Measurements from ENCODE around the gene ZNF106. TPM values are rescaled to one million over a fixed set of nuclear protein-coding genes. Genes with fewer than 3 reads are reported as not detected.

The ZNF106 gene
- total RNA-seq, 1 experiment from 2014 or later, result 28.5 TPM

DNA sequence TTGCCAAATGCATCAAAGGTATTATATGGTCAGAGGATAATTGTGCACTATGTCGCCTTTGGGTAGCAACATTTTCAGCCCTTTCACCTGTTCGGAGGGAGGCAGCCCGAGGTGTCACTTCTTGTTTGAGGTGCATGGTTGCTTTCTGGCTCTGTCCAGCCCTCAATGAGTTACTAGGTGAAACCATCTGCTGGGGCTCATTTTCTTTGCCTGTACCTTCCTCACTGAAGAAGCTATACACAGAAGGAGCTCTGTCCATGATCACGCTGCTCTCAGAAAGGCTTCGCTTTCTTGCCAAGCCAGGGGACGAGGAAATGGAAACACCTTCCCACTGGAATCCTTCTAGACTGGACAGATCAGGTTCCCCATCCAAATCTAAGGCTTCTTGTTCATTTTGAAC is 42.7 kb downstream of the ZNF106 start:
- no peaks in the 10 kb centered on the region for H3K4me1 ChIP-seq (ENCODE audit: control insufficient read depth in 1 of 2, insufficient read depth in 2 of 2, low read length in 2 of 2)
- ChIA-PET POLR2A (no interaction called here), CTCF (no interaction called here), RAD21 (ENCODE audit: low non-redundant PET in 1 of 2, low total read pairs in 2 of 2, uncharacterized antibody in 2 of 2, unreplicated experiment in 2 of 2) (no interaction called here)
- no peak overlapping the region for H3K9ac ChIP-seq (ENCODE audit: low read length)
- no peak overlapping the region for H2AFZ ChIP-seq (ENCODE audit: low read depth, low read length, poor library complexity, severe bottlenecking)
- H3K27ac ChIP-seq (ENCODE audit: low read depth, low read length), result no peak overlapping the region
- H3K27me3 ChIP-seq (ENCODE audit: insufficient read depth, low read length), result no peaks in the 10 kb centered on the region
- DNase-seq (ENCODE audit: low read depth, low spot score) (no peak), ATAC-seq (no peak)
- intact Hi-C loops (cut with micrococcal nuclease), result no loop called here
- no peaks in the 10 kb centered on the region for H4K20me1 ChIP-seq (ENCODE audit: insufficient read depth)
- TF ChIP-seq SRF (IDR thresholded peaks at IDR 0.05; ENCODE audit: low read depth) (no peak), RAD21 (IDR thresholded peaks at IDR 0.05; ENCODE audit: low read depth) (no peak), JUND (IDR thresholded peaks at IDR 0.05) (no peak), FOSL1 (IDR thresholded peaks at IDR 0.05; ENCODE audit: low read depth) (no peak), YY1 (IDR thresholded peaks at IDR 0.05; ENCODE audit: extremely low read depth, insufficient replicate concordance, low read depth, low read length) (no peak), POLR2AphosphoS5 (IDR thresholded peaks at IDR 0.05; ENCODE audit: low read depth, low read length) (no peak), ZFX (IDR thresholded peaks at IDR 0.05) (no peak), ELF1 (IDR thresholded peaks at IDR 0.05; ENCODE audit: borderline replicate concordance, low read depth) (no peak), EZH2phosphoT487 (IDR thresholded peaks at IDR 0.05; ENCODE audit: borderline replicate concordance) (no peak), EZH2 (IDR thresholded peaks at IDR 0.05) (no peak), TCF7L2 (IDR thresholded peaks at IDR 0.05; ENCODE audit: borderline replicate concordance, extremely low read depth, insufficient read depth, insufficient read length) (no peak)
- TF ChIP-seq, protein P1, sequence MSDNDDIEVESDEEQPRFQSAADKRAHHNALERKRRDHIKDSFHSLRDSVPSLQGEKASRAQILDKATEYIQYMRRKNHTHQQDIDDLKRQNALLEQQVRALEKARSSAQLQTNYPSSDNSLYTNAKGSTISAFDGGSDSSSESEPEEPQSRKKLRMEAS (IDR thresholded peaks at IDR 0.05), result no peak
- TF ChIP-seq, protein P2, sequence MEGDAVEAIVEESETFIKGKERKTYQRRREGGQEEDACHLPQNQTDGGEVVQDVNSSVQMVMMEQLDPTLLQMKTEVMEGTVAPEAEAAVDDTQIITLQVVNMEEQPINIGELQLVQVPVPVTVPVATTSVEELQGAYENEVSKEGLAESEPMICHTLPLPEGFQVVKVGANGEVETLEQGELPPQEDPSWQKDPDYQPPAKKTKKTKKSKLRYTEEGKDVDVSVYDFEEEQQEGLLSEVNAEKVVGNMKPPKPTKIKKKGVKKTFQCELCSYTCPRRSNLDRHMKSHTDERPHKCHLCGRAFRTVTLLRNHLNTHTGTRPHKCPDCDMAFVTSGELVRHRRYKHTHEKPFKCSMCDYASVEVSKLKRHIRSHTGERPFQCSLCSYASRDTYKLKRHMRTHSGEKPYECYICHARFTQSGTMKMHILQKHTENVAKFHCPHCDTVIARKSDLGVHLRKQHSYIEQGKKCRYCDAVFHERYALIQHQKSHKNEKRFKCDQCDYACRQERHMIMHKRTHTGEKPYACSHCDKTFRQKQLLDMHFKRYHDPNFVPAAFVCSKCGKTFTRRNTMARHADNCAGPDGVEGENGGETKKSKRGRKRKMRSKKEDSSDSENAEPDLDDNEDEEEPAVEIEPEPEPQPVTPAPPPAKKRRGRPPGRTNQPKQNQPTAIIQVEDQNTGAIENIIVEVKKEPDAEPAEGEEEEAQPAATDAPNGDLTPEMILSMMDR (IDR thresholded peaks at IDR 0.05 in 2 of 3, conservative IDR thresholded peaks at IDR 0.05 in 1 of 3; ENCODE audit: borderline replicate concordance in 1 of 3, insufficient read depth in 1 of 3, low read depth in 2 of 3, low read length in 2 of 3), result no peak
- TF ChIP-seq, protein P3, sequence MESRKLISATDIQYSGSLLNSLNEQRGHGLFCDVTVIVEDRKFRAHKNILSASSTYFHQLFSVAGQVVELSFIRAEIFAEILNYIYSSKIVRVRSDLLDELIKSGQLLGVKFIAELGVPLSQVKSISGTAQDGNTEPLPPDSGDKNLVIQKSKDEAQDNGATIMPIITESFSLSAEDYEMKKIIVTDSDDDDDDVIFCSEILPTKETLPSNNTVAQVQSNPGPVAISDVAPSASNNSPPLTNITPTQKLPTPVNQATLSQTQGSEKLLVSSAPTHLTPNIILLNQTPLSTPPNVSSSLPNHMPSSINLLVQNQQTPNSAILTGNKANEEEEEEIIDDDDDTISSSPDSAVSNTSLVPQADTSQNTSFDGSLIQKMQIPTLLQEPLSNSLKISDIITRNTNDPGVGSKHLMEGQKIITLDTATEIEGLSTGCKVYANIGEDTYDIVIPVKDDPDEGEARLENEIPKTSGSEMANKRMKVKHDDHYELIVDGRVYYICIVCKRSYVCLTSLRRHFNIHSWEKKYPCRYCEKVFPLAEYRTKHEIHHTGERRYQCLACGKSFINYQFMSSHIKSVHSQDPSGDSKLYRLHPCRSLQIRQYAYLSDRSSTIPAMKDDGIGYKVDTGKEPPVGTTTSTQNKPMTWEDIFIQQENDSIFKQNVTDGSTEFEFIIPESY (IDR thresholded peaks at IDR 0.05; ENCODE audit: extremely low read depth, insufficient replicate concordance, low read length), result no peak
- TF ChIP-seq, protein P4, sequence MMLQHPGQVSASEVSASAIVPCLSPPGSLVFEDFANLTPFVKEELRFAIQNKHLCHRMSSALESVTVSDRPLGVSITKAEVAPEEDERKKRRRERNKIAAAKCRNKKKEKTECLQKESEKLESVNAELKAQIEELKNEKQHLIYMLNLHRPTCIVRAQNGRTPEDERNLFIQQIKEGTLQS (IDR thresholded peaks at IDR 0.05), result no peak
- H3K9me2 ChIP-seq (ENCODE audit: insufficient read depth), result no peaks in the 10 kb centered on the region
- H3K4me2 ChIP-seq (ENCODE audit: low read length), result no peak overlapping the region
- no peaks in the 10 kb centered on the region for H3K9me3 ChIP-seq (ENCODE audit: control insufficient read depth in 1 of 2, insufficient read depth in 1 of 2, low read depth in 1 of 2, low read length in 2 of 2)
- no TSS peak for BruUV-seq (replicated peaks)
- no peak overlapping the region for H3K4me3 ChIP-seq (replicated peaks in 1 of 2; ENCODE audit: low read depth in 1 of 2, low read length in 2 of 2)
- no peaks in the 10 kb centered on the region for H3K79me2 ChIP-seq (ENCODE audit: insufficient read depth, low read length)
- peaks cover 8 to 25% of the 10 kb centered on the region in 2 experiments; a peak in 2 of 4 replicates for H3K36me3 ChIP-seq (ENCODE audit: control insufficient read depth in 1 of 2, insufficient read depth in 2 of 2, low read length in 2 of 2)
